ENCODE measurements around the gene TJP2.

The TJP2 gene

GRCh38 chr9:69323861-69324260, 149.8 kb downstream of the TJP2 start:
- Mint-ChIP-seq H3K4me1 (ENCODE audit: low read depth) (peaks cover 7% of the 10 kb centered on the region), H3K4me3 (no peak overlapping the region), H3K27ac (no peak overlapping the region), H3K27me3 (peaks cover 70% of the 10 kb centered on the region), H3K36me3 (ENCODE audit: low read depth) (no peaks in the 10 kb centered on the region), H3K9me3 (no peaks in the 10 kb centered on the region)

Measured in stimulated activated naive CD8-positive, alpha-beta T cell treated with anti-CD3 and anti-CD28 coated beads, Interleukin-15, Interleukin-2, amounts not matched to agents 100 ng/mL and 50 ng/mL, for 24 hours (primary cell).